HL-60 (cell line): Measurements from ENCODE around the gene SORCS2.

ENCODE experiments used
- DNase-seq, 2 experiments: peaks; one replicate each; pipeline ENCODE4 v3.0.0-alpha.2; 2010 to 2020; ENCODE audit warnings: low read depth in 1 of 2, low spot score in 1 of 2
- H3K27ac ChIP-seq: fragments of 250-450 bp; sonication (Bioruptor Pico); replicated peaks from 2 replicates; pipeline ENCODE4 v1.5.1; 2020; ENCODE audit warnings: mild to moderate bottlenecking, moderate library complexity
- H3K27me3 ChIP-seq: fragments of 250-450 bp; sonication (Bioruptor Pico); 2 replicates; pipeline ENCODE4 v1.5.1; 2021; ENCODE audit warnings: mild to moderate bottlenecking, moderate library complexity; ENCODE audit not compliant: insufficient read depth, poor library complexity, severe bottlenecking
- H3K4me3 ChIP-seq: replicated peaks from 2 replicates; pipeline ENCODE4 v1.5.1; 2011; ENCODE audit warnings: mild to moderate bottlenecking, control low read depth, low read length; ENCODE audit not compliant: insufficient read depth
- CTCF ChIP-seq: IDR thresholded peaks from one replicate; pipeline ENCODE4 v1.5.1; 2011; ENCODE audit warnings: low read length, control low read depth, inconsistent platforms; ENCODE audit not compliant: insufficient read depth
- GABPA ChIP-seq: IDR thresholded peaks from 2 replicates; pipeline ENCODE4 v1.6.1; 2012; ENCODE audit warnings: low read depth
- POLR2AphosphoS5 ChIP-seq: IDR thresholded peaks from 2 replicates; pipeline ENCODE4 v1.6.1; 2012; ENCODE audit warnings: low read depth
- REST ChIP-seq: IDR thresholded peaks from 2 replicates; pipeline ENCODE4 v1.6.1; 2012; ENCODE audit warnings: low read depth; ENCODE audit not compliant: insufficient replicate concordance
- SPI1 ChIP-seq: IDR thresholded peaks from 2 replicates; pipeline ENCODE4 v1.6.1; 2012; ENCODE audit warnings: low read depth, mild to moderate bottlenecking, borderline replicate concordance

SORCS2 gene

GRCh38 chr4:7666011-7666410 is 473.7 kb downstream of the SORCS2 start:
- Histone ChIP-seq H3K4me3 (no peak overlapping the region), H3K27ac (no peak overlapping the region), H3K27me3 (no peaks in the 10 kb centered on the region)
- no peak for TF ChIP-seq CTCF
- no peak for TF ChIP-seq POLR2AphosphoS5
- no peak for TF ChIP-seq REST
- no peak for TF ChIP-seq SPI1
- TF ChIP-seq GABPA, result no peak
- no peak for DNase-seq

- H3K4me3 ChIP-seq, result no peak overlapping the region
- H3K27me3 ChIP-seq, result no peaks in the 10 kb centered on the region
- DNase-seq, result no peak
- H3K27ac ChIP-seq, result no peak overlapping the region
- TF ChIP-seq REST (no peak), CTCF (no peak), SPI1 (no peak), POLR2AphosphoS5 (no peak), GABPA (no peak)
Observed at GRCh38 chr4:7666744-7667143, 474.4 kb downstream of the SORCS2 start.

- H3K27me3 ChIP-seq, result no peaks in the 10 kb centered on the region
- H3K27ac ChIP-seq, result no peak overlapping the region
- no peak overlapping the region for H3K4me3 ChIP-seq
- no peak for DNase-seq
- TF ChIP-seq POLR2AphosphoS5, result no peak
- TF ChIP-seq REST, result no peak
Observed at GRCh38 chr4:7668271-7668670, 475.9 kb downstream of the SORCS2 start.

GRCh38 chr4:7668826-7669225 is 476.5 kb downstream of the SORCS2 start:
- Histone ChIP-seq H3K27me3 (no peaks in the 10 kb centered on the region), H3K4me3 (no peak overlapping the region)

More at GRCh38 chr4:7668826-7669225, 476.5 kb downstream of the SORCS2 start:
- no peak overlapping the region for H3K27ac ChIP-seq
- no peak for DNase-seq
- TF ChIP-seq REST (no peak), SPI1 (no peak), POLR2AphosphoS5 (no peak), GABPA (no peak), CTCF (no peak)
